NB4 (cell line): ENCODE results near the gene SLFN5.

Experiments
- DNase-seq: peaks from one replicate; pipeline ENCODE4 v3.0.0; 2010; ENCODE audit warnings: low read depth
- H3K4me3 ChIP-seq: one replicate; pipeline ENCODE4 v1.5.1; 2011; ENCODE audit warnings: mild to moderate bottlenecking, low read depth, low read length, moderate library complexity
- MAX ChIP-seq: IDR thresholded peaks from 2 replicates; pipeline ENCODE4 v1.6.1; 2011; ENCODE audit warnings: low read depth, low read length
- MYC ChIP-seq: IDR thresholded peaks from 2 replicates; pipeline ENCODE4 v1.6.1; 2011; ENCODE audit warnings: low read depth, low read length
- POLR2A ChIP-seq: IDR thresholded peaks from 2 replicates; pipeline ENCODE4 v1.6.1; 2011; ENCODE audit warnings: mild to moderate bottlenecking; ENCODE audit not compliant: insufficient read length; ENCODE audit errors: extremely low read depth
- TF ChIP-seq, protein P1 (sequence below): IDR thresholded peaks from one replicate; pipeline ENCODE4 v1.5.1; 2012; ENCODE audit warnings: low read depth, low read length

Gene SLFN5

GRCh38 chr17:35283767-35284166 lies 40.9 kb downstream of the SLFN5 start:
- no peak overlapping the region for H3K4me3 ChIP-seq
- DNase-seq, result no peak
- TF ChIP-seq, protein P1, sequence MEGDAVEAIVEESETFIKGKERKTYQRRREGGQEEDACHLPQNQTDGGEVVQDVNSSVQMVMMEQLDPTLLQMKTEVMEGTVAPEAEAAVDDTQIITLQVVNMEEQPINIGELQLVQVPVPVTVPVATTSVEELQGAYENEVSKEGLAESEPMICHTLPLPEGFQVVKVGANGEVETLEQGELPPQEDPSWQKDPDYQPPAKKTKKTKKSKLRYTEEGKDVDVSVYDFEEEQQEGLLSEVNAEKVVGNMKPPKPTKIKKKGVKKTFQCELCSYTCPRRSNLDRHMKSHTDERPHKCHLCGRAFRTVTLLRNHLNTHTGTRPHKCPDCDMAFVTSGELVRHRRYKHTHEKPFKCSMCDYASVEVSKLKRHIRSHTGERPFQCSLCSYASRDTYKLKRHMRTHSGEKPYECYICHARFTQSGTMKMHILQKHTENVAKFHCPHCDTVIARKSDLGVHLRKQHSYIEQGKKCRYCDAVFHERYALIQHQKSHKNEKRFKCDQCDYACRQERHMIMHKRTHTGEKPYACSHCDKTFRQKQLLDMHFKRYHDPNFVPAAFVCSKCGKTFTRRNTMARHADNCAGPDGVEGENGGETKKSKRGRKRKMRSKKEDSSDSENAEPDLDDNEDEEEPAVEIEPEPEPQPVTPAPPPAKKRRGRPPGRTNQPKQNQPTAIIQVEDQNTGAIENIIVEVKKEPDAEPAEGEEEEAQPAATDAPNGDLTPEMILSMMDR, result no peak
- TF ChIP-seq MAX, result no peak

DNA sequence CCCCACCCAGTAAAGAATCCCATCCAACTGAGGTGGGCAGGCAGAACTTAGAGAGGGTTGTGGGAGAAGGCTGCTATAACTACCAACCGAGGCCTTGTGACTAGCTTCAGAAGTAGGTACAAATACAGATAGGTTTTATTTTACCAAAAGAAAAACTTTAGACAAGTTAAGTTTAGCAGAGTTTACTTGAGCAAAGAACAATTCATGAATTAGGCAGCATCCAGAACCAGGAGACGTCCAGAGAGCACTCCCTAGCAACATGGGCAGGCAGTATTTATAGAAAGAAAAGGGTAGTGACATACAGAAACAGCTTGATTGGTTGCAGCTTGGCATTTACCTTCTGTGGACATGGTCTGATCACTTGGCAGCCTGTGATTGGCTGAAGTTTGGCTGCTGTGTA lies 42.1 kb downstream of the SLFN5 start:
- DNase-seq, result peak; percentile 6
- no peak overlapping the region for H3K4me3 ChIP-seq
- TF ChIP-seq POLR2A (no peak), MAX (no peak), MYC (no peak)
- TF ChIP-seq, protein P1, result no peak

DNA sequence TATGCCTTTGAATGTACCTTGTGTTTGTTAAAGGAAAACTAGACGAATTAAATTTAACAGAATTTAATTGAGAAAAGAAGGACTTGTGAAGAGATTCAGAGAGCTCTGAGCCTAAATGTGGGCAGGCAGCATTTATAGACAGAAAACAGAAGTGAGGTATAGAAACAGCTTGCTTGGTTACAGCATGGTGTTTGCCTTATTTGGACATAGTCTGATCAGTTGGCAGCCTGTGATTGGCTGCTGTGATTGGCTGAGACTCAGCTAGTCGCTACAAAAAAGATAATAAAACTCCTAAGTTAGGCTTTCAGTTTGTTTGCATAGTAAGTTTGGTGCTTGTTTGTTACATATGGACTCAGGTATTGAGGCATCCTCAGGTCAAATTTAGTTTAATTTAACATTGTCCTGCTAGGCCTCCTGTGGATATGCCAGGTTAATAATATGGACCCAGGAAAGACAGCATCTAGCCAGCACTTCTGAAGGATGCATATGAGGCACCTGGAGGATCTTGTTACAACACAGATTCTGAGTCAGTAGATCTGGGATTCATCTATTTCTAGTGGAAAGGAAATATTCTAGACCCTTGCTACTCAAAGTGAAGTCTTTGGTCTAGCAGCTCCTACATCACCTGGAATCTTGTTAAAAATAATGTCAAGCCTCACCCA lies 43.4 kb downstream of the SLFN5 start:
- TF ChIP-seq MAX, result no peak
- no peak for TF ChIP-seq POLR2A
- TF ChIP-seq MYC, result no peak
- TF ChIP-seq, protein P1, result no peak
- no peak overlapping the region for H3K4me3 ChIP-seq
- peak; percentile 28 for DNase-seq

GRCh38 chr17:35287286-35287811 lies 44.5 kb downstream of the SLFN5 start:
- TF ChIP-seq MAX, result no peak
- no peak for TF ChIP-seq POLR2A
- TF ChIP-seq, protein P1, result no peak
- TF ChIP-seq MYC, result no peak
- no peak overlapping the region for H3K4me3 ChIP-seq
- DNase-seq, result no peak

DNA sequence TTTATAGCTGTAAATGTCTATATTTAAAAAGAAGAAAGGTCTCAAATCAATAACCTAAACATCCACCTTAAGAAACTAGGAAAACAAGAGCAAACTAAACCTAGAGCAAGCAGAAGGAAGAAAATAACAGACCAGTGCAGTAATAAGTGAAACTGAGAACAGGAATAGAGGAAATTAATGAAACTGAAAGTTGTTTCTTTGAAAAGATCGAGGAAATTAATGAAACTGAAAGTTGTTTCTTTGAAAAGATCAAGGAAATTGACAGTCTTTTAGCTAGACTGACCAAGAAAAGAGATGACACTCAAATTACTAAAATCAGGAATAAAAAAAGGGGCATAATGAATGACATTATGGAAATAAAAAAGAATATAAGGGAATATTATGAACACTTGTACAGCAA lies 46.4 kb downstream of the SLFN5 start:
- DNase-seq, result no peak
- TF ChIP-seq MYC, result no peak
- no peak overlapping the region for H3K4me3 ChIP-seq

GRCh38 chr17:35291802-35292201 lies 48.9 kb downstream of the SLFN5 start:
- DNase-seq, result no peak
- H3K4me3 ChIP-seq, result no peak overlapping the region
- TF ChIP-seq, protein P1, result no peak
- TF ChIP-seq MYC, result no peak
- no peak for TF ChIP-seq MAX
- no peak for TF ChIP-seq POLR2A
